GM13977 (cell line): Measurements from ENCODE around the gene LOC101059915.

Experiments
- DNase-seq: peaks from one replicate; pipeline ENCODE4 v3.0.0; 2012; ENCODE audit warnings: low spot score
- in situ Hi-C: fragments of 300-500 bp; cut with MboI; formaldehyde crosslinking; loops from one replicate; pipeline ENCODE4 v1.12.0; 2022; ENCODE audit warnings: low sequenced_read_pairs, low pct_unique_long_range_greater_than_20kb, mixed read lengths, inconsistent platforms; ENCODE audit not compliant: unreplicated experiment
- TF ChIP-seq, protein P1 (sequence below): IDR thresholded peaks from 2 replicates; pipeline ENCODE4 v1.5.1; 2012; ENCODE audit warnings: mild to moderate bottlenecking, control low read depth; ENCODE audit not compliant: insufficient read depth; ENCODE audit errors: extremely low read depth, missing control alignments

The LOC101059915 gene

DNA sequence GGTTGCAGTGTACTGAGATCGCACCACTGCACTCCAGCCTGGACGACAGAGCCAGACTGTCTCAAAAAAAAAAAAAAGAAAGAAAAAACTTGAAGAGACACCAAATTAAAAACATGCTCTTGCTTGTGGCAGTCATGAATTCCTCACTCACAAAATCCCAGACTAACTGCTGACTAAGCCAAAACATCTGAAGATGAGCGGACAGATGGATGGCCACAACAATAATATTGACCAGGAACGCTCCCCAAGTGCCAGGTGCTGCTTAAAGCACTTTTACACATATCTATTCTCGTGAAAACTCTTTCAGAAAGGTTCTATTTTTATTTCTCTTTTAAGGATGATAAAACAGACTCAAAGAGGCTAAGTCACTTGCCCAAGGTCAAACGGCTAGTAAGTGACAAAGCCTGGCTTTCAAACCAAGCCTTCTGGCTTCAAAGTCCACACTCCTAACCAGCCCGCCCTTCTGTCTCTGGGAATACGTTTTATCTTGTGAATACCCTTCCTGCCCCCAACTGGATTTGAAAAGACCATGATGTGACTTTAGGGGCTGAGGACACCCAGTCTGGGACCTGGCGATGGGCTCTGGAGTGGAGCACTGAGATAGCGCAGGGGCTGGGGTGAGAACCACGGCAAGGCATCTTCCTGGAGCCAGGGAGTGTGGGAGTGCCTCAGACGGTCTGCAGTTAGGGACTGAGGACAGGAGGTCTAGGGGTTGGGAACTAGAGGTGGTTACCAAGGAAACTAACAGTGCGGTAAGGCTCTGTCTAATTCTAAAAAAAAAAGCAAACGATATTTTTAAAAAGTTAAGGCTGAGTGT is 39.5 kb upstream of the LOC101059915 start:
- in situ Hi-C loops, result no loop called here
- TF ChIP-seq, protein P1, sequence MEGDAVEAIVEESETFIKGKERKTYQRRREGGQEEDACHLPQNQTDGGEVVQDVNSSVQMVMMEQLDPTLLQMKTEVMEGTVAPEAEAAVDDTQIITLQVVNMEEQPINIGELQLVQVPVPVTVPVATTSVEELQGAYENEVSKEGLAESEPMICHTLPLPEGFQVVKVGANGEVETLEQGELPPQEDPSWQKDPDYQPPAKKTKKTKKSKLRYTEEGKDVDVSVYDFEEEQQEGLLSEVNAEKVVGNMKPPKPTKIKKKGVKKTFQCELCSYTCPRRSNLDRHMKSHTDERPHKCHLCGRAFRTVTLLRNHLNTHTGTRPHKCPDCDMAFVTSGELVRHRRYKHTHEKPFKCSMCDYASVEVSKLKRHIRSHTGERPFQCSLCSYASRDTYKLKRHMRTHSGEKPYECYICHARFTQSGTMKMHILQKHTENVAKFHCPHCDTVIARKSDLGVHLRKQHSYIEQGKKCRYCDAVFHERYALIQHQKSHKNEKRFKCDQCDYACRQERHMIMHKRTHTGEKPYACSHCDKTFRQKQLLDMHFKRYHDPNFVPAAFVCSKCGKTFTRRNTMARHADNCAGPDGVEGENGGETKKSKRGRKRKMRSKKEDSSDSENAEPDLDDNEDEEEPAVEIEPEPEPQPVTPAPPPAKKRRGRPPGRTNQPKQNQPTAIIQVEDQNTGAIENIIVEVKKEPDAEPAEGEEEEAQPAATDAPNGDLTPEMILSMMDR, result no peak
- DNase-seq, result no peak

DNA sequence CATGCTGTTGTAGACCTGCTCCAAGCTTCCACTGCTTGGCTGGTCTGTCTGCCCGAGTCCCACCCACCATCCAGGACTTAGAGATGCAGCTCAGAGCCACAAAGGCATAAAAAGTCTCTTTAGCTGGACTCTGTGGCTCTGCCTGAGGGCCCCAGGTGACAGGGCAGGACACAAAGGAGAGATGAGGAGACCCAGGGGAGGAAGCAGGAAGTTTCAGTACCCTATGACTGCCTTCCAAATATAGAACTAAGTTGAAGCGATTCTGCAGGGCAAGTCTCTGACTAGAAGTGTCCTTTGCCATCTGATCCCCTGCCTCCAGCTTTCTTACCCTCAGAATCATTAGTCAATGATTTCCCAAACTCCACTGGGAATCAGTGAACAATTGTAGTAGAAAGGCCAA is 37.9 kb upstream of the LOC101059915 start:
- in situ Hi-C loops, result no loop called here

DNA sequence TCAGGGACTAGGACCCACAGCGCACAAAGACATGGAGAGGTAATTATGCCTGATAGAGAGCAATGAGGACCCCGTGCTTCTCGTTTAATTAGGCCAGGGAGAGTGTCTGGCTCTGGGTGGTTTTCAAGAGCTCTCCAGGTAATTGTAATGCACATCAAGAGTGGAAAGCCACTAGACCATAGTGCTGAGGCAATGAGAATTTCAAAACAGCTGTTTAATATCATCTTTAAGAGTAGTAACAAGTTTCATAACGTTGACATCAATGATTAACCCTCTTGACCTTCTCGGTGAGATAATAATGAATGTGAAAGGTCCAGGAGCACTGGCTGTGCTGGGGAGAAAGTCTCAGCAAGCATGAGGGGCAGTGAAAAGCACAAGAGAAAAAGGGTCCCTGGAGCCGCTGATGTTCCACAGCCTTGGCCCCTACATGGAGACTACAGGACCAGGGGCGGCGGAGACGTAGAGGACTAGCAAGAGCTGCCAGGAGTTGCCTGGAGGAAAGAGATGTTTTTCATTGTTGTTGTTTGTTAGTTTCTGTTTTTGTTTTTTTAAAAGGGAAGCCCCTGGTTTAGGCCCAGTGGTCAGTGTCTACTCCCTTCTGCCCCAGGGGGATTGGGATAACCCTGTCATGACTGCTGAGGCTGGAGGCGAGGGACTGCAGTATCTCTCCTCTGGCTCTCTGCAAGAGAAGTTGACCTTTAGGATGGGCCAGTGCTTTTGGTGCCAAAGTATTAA is 34.3 kb upstream of the LOC101059915 start:
- in situ Hi-C loops, result no loop called here
- TF ChIP-seq, protein P1, result no peak
- no peak for DNase-seq

More for the DNA sequence above, 37.9 kb upstream of the LOC101059915 start:
- TF ChIP-seq, protein P1, result no peak
- no peak for DNase-seq

DNA sequence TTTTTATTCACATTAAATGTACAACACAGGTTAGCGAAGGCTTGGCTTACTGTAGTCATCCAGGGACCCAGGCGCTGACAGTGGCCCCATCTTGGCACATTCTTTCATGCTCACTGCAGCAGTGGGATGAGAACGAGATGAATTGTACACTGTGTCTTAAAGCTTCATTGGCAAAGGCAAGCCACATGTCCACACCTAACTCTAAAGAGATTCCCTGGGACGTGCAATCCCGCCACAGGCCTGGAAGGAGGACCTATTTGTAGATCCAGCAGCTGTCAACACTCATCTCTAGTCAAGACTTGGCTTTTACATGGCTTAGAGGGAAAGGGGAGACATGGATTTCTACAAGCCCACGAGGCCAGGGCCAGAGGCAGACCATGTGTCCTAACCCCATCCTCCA is 33.0 kb upstream of the LOC101059915 start:
- in situ Hi-C loops, result no loop called here
- TF ChIP-seq, protein P1, result no peak
- DNase-seq, result no peak

DNA sequence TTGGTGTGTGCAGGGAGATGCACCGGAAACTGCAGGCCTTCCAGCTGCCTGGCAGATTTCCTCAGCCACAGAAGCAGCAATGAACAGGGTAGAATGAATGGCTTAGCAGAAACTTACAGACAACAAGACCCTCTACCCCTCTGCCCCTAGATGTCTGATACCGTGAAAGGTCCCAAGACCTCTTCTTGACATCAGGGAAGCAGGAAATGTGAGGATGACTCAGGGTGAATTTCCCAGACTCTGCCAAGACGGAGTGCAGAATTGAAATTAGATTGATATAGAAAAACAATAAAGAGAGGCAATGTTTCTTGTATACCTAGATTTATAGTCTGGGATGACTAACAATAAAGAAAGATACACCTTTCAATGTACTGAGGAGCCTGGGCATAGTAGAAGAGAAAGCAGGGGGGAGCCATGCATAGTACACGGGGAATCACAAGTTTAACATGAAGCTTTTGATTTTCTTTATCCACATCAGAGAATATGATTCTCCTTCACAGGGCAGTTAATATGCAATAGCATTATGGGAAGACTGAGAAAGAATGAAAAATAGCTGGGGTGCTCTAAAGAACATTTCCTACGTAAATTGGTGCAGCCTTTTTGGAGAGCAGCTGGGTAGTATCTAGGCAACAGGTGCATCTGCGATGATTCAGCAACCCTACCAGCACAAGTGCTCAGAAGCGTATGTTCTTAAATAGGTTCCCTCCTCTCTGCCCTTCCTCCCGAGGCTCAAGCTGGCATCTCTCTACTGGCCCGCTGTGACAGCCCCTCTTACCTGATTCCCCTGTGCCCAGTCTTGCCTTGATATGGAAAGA is 30.7 kb upstream of the LOC101059915 start:
- in situ Hi-C loops, result no loop called here
- no peak for DNase-seq
- TF ChIP-seq, protein P1, result no peak

DNA sequence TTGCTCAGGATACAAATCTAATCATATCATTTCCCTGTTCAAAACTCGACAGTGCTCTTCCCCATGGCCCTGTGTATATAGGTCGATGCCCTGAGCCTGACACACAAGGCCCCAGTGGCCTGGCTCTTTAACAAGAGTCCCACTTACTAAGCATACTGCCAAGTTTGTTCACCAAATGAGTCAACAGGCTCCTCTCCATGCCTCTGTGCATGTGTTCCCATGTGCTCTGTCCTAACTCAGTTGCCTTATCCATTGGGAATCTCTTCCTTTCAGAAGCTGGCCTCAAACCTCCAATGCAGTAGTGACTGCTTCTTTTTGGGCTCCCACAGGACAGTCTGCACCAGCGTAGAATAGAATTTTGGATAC is 30.1 kb upstream of the LOC101059915 start:
- in situ Hi-C loops, result no loop called here
- DNase-seq, result no peak
- TF ChIP-seq, protein P1, result no peak
